Stimulated activated CD8-positive, alpha-beta memory T cell treated with anti-CD3 and anti-CD28 coated beads, Interleukin-7, amount 100 ng/mL, for 48 hours (primary cell): ENCODE results near the gene TMEM123.
"Not testable (repeated sequence)": the region's sequence is repeated elsewhere in the genome, so short reads cannot be mapped to it uniquely, and the experiment has no call there.

ENCODE experiments used
- DNase-seq, 2 donors: peaks; one replicate each; pipeline ENCODE4 v3.0.0-alpha.2; 2020; ENCODE audit warnings: low read depth in 1 of 2; ENCODE audit errors: extremely low read depth in 1 of 2

Gene TMEM123

DNA sequence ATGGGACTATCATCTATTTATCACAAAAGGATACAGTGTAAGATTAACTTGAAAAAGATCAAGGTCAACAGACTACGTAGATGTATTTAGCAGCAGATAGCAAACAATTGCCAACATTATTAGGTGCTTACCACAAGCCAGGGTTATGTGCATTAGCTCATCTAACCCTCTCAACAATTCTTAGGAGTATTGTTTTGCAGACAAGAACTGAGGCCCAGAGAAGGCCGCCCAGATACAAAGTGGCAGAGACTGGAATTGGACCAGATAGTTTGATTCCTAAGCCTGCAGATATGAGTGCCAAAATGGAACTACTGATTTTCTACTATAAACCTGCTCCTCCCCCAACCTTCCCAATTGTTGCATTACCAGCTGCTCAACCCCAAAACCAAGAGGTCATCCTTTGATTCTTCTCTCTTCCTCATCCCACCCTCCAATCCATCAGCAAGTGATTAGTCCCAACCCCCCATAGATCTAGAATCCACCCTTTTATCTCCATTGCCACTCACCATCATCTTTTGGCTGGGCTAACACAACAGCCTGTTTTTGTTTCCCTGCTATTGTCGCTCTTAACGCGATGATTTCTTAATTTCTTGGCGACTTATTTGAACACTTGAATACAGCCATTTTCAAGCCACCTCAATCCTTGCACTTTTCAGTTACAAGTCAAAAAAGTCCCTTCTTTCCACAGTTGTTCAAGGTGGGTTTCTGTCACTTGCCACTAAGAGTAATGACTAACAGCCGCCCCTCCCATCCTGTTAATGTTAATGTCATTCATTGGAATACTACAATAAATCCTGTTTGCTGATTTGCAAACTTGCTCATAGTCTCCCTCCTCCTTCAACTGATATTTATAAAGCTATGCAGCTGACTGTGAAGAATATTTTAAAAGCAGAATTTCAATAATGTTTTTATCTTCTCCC, 2.7 kb downstream of the TMEM123 start:
- DNase-seq, result no peak

DNA sequence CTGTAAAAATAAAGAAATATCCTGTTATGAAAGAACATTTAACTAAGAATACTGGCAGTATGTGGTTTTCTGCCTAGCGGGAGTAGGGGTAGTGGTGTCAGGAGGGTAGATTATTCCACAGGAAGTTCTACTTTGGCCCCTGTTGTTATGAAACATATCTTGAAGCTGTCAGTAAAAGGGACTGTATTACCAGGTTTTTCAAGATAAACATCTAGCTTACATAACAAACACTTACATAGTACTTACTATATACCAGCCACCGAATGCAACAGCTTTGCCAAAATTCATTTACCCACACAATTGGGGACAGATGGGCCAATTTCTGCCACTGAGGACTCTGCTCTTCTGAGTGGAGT, 3.7 kb downstream of the TMEM123 start:
- no peak for DNase-seq

GRCh38 chr11:102447941-102448868, 4.4 kb downstream of the TMEM123 start:
- no peak for DNase-seq

DNA sequence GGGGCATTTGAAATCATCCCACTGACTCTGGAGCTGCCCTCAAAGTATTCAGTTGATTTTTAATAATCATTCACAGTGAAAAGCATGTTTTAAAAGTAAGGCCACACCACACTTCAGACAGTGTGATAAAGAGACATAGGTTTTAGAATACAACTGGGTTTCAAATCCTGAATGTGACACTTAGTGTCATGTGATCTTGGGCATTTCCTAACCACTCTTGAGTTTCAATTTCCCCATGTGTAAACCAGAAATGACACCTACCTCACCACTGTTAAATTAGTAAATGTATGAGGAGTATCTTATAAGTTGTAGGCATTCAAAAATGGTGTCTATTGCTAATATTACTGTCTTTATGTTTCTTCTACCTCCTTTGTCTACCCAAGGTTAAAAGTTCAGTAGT, 5.4 kb downstream of the TMEM123 start:
- DNase-seq, result no peak

DNA sequence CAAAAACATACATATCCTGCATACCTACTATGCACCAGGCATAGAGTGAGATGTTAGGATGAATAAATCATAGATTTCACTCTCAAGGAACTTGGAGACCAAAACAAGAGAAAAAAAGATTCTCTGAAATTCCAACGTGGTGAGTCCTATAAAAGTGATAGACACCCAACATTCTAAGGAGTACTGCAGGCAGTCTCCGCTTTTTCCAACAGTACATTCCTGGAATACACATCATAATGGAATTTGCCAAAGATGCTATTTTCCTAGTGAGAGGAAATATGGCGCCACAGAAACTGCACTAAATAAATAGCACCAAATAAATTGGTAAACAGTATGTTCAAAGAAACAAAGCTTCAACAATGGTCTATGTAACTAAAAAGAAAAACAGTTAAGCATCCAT, 6.0 kb downstream of the TMEM123 start:
- DNase-seq, result no peak

DNA sequence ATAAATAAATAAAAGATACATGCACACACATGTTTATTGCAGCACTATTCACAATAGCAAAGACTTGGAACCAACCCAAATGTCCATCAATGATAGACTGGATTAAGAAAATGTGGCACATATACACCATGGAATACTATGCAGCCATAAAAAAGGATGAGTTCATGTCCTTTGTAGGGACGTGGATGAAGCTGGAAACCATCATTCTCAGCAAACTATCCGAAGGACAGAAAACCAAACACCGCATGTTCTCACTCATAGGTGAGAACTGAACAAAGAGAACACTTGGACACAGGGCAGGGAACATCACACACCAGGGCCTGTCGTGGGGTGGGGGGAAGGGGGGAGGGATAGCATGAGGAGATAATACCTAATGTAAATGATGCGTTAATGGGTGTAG, 7.9 kb downstream of the TMEM123 start:
- not testable (repeated sequence) for DNase-seq

GRCh38 chr11:102444142-102444541, 8.4 kb downstream of the TMEM123 start:
- DNase-seq, result not testable (repeated sequence)

DNA sequence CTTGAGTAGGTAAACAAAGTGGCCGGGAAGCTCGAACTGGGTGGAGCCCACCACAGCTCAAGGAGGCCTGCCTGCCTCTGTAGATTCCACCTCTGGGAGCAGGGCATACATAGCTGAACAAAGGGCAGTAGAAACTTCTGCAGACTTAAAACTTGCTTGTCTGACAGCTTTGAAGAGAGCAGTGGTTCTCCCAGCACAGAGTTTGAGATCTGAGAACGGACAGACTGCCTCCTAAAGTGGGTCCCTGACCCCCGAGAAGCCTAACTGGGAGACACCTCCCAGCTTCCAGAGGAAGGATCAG, 13.6 kb downstream of the TMEM123 start:
- DNase-seq, result not testable (repeated sequence)

DNA sequence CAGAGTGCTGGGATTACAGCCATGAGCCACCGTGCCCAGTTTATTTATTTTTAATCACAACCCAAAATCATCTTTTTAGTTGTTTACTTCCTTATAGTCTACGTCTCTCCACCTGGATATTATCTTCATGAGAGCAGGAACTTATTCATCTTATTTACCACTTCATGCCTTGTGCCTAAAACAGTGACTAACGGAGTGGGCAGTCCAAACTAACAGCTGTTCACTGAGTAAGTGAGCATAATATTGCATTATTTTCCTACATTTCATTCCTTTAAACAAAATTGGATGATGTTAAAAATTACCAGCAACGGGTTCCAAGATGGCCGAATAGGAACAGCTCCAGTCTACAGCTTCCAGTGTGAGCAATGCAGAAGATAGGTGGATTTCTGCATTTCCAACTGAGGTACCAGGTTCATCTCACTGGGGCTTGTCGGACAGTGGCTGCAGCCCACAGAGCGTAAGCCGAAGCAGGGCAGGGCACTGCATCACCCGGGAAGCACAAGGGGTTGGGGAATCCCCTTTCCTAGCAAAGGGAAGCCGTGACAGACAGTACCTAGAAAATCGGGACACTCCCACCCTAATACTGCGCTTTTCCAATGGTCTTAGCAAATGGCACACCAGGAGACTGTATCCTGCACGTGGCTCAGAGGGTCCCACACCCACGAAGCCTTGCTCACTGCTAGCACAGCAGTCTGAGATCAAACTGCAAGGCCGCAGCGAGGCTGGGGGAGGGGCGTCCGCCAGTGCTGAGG, 14.1 kb downstream of the TMEM123 start:
- no peak for DNase-seq

DNA sequence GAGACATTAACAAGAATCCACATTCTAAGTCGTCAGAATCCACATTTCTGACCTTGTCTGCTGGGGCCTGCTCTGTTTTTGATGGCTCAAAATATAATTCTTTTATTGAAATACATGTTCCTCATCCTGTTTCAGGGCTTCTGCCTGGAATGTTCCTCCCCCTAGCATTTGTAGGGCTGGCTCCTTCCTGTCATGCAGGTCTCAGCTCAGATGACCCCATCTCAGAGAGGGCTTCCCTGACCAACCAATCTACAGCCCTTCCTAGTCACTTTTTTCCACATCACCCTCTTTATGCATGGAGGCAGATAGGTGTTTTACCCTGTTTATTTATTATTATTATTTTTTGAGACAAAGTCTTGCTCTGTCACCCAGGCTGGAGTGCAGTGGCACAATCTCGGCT, 14.8 kb downstream of the TMEM123 start:
- no peak for DNase-seq

DNA sequence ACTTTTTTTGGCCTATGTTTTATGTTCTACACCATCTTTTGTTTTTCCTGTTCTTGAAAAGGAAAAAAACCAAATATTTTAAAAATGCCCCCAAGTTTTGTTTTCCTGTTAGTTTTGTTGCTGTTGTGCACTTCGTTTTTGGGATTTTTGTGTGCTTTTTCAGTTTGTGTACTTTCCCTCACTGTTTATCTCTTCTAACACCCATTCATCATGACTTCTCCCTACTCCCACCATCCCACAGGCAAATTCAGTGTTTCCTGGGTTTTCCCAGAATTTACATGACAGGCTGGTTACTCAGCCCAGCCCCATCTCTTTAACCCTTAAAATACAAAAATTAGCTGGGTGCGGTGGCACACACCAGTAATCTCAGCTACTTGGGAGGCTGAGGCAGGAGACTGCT, 15.6 kb downstream of the TMEM123 start:
- DNase-seq, result no peak

GRCh38 chr11:102436561-102436960, 16.0 kb downstream of the TMEM123 start:
- no peak for DNase-seq

DNA sequence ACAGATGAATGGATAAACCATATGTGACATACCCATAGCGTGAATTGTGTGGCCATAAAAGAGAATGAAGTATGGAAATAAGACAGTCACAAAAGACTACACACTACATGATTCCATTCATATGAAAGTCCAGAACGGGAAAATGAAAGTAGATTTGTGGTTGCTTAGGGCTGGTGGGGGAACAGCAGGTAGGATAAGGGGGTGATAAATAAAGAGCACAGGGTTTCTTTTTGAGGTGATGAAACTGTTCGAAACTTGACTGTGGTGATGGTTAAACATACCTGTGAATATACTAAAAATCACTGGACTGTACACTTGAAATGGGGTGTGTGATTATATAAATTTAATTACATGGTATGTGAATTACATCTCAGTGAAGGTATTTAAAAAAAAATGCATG, 16.9 kb downstream of the TMEM123 start:
- DNase-seq, result no peak

- DNase-seq, result not testable (repeated sequence)
These were observed 19.0 kb downstream of the TMEM123 start for GRCh38 chr11:102433571-102433970.

- DNase-seq, result not testable (repeated sequence)
These were observed 20.0 kb downstream of the TMEM123 start for GRCh38 chr11:102432560-102432959.

DNA sequence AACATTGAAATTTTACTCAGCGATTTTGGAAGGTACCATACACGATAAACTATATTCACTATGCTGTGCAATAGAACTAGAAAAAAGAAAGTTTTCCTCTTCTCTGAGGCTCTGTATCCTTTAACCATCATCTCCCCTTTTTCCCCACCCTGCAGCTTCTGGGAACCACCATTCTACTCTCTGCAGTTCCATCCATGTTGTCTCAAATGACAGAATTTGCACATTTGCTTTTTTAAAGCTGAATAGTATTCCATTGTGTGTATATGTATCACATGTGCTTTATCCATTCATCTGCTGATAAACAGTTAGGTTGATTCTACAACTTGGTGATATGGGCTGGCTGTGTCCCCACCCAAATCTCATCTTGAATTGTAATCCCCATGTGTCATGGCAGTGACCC, 21.2 kb downstream of the TMEM123 start:
- DNase-seq, result no peak

GRCh38 chr11:102430158-102430836, 22.3 kb downstream of the TMEM123 start:
- peak in 1 of 2 donors; percentile 32 for DNase-seq

DNA sequence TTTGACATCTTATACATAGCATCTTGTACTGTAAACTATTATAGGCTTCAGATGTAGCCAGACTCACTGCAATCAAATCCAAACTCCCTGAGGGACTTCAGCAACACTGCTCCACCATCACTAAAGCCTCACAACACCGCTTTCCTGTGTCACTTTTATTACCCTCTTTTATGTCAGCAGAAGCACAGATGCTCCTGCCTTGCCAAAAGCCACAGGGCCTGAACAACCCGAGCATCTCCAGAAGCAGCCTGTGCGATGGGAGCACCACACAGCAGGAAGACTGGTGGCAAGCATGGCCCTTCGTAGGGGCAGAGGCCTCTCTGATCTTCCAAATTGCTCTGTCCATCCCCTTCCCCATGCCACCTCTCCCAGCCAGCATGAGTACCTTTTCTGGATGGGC, 22.9 kb downstream of the TMEM123 start:
- no peak for DNase-seq

DNA sequence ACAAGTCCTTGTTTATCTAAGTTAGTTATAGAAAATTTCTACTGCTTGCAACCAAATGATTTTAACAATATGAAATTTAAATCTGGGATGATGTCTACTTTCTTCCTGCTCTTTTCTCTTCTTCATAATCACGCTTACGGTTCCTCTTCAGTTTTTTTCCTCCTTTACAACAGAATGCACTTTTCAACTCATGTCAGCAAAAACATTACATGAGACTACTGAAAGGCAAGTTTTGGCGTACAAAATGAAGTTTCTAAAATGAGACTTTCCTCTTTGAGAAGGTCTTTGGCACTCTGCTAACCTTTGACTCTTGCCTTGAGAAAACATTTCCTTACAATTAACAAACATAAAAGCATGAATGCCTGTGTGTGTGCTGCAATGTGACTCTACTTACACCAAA, 23.3 kb downstream of the TMEM123 start:
- DNase-seq, result no peak

GRCh38 chr11:102428696-102429095, 23.9 kb downstream of the TMEM123 start:
- no peak for DNase-seq

DNA sequence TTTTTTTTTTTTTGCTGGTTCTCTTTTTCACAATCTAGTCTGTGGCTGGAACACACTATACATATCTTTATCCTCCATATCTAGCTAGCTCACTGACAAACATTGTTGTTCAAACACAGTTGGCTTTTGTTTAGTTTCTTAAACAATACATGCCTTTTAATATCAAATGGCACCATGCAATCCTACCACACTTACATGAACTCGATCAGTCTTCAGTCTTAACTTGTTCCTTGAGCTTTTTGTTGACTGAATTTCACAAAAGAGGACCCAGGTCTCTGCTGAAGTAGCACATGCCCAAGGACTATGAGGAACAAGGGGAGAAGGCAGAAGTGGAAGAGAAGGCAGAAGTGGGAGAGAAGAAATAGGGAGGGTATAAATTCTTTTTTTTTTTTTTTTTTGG, 25.5 kb downstream of the TMEM123 start:
- no peak for DNase-seq
